ENCODE results near the gene LTBP4. TPM values are rescaled to one million over a fixed set of nuclear protein-coding genes. Genes with fewer than 3 reads are reported as not detected.

The LTBP4 gene
- total RNA-seq, 4 donors from 2014 or later: 43.5 to 249 (median 65.5) TPM

DNA sequence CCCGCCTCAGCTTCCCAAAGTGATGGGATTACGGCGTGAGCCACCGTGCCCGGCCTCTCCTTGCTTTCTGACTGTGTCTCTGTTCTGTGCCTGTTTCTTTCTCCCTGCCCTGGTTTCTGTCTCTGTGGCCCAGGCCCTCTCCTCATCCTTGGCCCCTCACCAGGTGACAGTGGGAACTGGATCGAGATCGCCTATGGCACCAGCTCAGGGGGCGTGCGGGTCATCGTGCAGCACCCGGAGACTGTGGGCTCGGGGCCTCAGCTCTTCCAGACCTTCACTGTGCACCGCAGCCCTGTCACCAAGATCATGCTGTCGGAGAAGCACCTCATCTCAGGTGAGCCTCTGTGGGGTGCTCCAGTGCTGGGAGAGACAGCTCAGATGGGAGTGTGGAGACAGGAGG is 14.6 kb upstream of the LTBP4 start:
- TF ChIP-seq POLR2A (IDR thresholded peaks at IDR 0.05): no peak
- TF ChIP-seq, protein P1, sequence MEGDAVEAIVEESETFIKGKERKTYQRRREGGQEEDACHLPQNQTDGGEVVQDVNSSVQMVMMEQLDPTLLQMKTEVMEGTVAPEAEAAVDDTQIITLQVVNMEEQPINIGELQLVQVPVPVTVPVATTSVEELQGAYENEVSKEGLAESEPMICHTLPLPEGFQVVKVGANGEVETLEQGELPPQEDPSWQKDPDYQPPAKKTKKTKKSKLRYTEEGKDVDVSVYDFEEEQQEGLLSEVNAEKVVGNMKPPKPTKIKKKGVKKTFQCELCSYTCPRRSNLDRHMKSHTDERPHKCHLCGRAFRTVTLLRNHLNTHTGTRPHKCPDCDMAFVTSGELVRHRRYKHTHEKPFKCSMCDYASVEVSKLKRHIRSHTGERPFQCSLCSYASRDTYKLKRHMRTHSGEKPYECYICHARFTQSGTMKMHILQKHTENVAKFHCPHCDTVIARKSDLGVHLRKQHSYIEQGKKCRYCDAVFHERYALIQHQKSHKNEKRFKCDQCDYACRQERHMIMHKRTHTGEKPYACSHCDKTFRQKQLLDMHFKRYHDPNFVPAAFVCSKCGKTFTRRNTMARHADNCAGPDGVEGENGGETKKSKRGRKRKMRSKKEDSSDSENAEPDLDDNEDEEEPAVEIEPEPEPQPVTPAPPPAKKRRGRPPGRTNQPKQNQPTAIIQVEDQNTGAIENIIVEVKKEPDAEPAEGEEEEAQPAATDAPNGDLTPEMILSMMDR (IDR thresholded peaks at IDR 0.05): no peak
- H3K27me3 ChIP-seq: no peaks in the 10 kb centered on the region
- peaks cover 0 to 86% (median 17%) of the 10 kb centered on the region in 3 donors for H3K36me3 ChIP-seq
- intact Hi-C loops (cut with DNase I): no loop called here
- 98 to 100% methylated on average over 5 to 6 of the region's 14 CpGs for WGBS, 2 donors
- no peaks in the 10 kb centered on the region for H3K4me1 ChIP-seq
- H3K9me3 ChIP-seq: no peaks in the 10 kb centered on the region
- no peak overlapping the region for H3K27ac ChIP-seq
- no peak overlapping the region for H3K4me3 ChIP-seq
- no peak for DNase-seq

DNA sequence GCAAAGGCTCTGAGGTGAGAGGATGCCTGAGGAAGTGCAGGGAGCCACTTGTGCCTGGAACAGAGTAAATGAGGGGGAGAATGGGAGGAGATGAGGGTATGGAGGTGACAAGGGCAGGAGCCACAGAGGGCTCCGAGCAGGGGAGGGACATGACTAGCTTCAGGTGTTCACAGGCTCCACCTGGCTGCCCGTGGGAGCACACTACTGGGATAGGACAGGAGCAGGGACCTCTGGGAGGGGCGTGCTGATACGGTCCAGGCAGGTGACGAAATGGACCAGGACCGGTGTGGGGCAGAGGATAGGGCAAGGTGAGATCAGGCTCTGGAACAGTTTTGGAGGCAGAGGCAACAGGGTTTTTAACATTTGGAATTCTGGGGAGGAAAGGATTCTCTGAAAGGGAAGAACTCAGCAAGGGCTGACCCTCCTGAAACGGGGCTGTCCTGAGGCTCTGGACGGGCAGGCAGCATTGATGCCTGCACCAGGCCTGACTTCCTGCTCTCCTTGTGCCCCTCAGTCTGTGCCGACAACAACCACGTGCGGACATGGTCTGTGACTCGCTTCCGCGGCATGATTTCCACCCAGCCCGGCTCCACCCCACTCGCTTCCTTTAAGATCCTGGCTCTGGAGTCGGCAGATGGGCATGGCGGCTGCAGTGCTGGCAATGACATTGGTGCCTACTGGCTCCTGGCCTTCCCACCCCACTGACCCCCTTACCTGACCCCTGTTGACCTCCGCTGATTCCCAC is 12.9 kb upstream of the LTBP4 start:
- Histone ChIP-seq H3K27me3 (no peaks in the 10 kb centered on the region), H3K4me1 (no peaks in the 10 kb centered on the region), H3K9me3 (no peaks in the 10 kb centered on the region), H3K27ac (no peak overlapping the region), H3K4me3 (no peak overlapping the region), H3K36me3 (peaks cover 0 to 69% (median 7%) of the 10 kb centered on the region in 3 donors)
- WGBS, 2 donors: 74 to 89% methylated on average over 17 to 18 of the region's 19 CpGs
- no peak for TF ChIP-seq POLR2A (IDR thresholded peaks at IDR 0.05)
- TF ChIP-seq, protein P1 (IDR thresholded peaks at IDR 0.05): no peak
- intact Hi-C loops (cut with DNase I): no loop called here
- no peak for DNase-seq

DNA sequence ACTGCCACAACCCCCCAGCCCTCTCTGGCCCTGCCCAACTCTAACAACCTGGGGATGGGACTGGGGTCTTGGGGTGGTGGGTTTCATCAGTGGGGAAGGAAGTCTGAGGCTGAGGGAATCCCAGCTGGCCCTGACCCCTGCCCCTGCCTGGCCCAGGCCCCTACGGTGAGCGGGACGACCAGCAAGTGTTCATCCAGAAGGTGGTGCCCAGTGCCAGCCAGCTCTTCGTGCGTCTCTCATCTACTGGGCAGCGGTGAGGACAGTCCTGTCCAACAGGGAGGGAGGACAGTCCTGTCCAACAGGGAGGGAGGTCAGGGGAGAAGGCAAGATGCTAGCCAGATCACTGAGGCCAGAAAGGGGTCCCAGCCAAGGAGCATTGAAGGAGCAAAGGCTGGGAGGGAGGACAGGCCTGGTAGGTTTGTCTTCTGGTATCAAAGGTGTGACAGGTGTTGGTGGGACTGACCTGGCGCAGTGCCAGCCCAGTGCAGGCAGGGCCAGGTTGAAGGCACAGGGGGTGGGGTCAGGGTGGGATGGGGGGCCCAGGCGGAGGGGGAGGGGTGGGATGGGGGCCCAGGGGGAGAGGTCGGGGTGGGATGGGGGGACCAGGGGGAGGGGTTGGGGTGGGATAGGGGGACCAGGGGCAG is 12.1 kb upstream of the LTBP4 start:
- 71 to 73% methylated on average over 3 to 4 of the region's 9 CpGs for whole genome bisulfite sequencing, 2 donors
- peaks cover 0 to 61% (median 0%) of the 10 kb centered on the region in 3 donors for H3K36me3 ChIP-seq
- H3K4me3 ChIP-seq: no peak overlapping the region
- no peak overlapping the region for H3K27ac ChIP-seq
- H3K9me3 ChIP-seq: no peaks in the 10 kb centered on the region
- no peaks in the 10 kb centered on the region for H3K4me1 ChIP-seq
- no peak for TF ChIP-seq POLR2A (IDR thresholded peaks at IDR 0.05)
- TF ChIP-seq, protein P1 (IDR thresholded peaks at IDR 0.05): no peak
- H3K27me3 ChIP-seq: no peaks in the 10 kb centered on the region
- intact Hi-C loops (cut with DNase I): no loop called here
- DNase-seq: no peak

DNA sequence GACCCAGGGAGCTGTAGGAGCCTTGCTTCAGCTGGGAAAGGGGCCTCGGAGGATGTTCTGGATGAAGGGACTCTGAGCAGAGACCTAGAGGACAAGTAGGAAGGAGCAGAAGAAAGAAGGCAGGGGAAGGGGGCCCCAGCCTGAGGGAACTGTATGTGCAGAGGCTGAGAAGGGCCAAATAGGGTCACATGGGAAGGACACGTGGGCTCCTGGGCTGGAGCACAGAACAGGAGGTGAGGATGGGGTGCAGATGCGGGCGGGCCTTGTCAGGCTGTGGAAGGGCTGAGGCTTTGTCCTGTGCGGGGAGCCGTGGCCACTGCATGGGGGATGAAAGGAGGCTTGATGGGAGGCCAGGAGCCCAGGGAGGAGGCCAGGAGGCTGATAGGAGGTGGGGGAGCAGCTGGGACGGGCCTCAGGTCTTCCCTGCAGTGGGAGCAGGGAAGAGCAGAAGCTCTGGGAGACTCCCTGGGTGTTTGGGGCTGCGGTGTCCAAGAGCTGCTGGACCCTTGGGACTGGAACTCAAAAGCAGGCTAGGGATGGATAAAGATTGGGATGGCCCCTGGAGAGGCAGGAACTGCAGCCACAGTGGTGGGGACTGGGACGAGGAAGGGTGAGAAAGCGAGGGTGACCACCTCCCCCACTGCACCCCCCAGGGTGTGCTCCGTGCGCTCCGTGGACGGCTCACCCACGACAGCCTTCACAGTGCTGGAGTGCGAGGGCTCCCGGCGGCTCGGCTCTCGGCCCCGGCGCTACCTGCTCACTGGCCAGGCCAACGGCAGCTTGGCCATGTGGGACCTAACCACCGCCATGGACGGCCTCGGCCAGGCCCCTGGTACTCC is 11.4 kb upstream of the LTBP4 start:
- no peak for DNase-seq
- 91 to 92% methylated on average over 11 to 19 of the region's 26 CpGs for WGBS, 2 donors

More for the DNA sequence above, 11.4 kb upstream of the LTBP4 start:
- Histone ChIP-seq H3K36me3 (peaks cover 0 to 54% (median 0%) of the 10 kb centered on the region in 3 donors), H3K4me3 (no peak overlapping the region), H3K4me1 (peaks cover 0 to 5% (median 0%) of the 10 kb centered on the region in 3 donors), H3K9me3 (no peaks in the 10 kb centered on the region), H3K27me3 (no peaks in the 10 kb centered on the region), H3K27ac (no peak overlapping the region)
- intact Hi-C loops (cut with DNase I): loop anchor here (10.0 kb wide), 1 partner anchor 125 kb away; the partner anchor contains the start of genes BLVRB and SPTBN4
- TF ChIP-seq POLR2A (IDR thresholded peaks at IDR 0.05): no peak
- TF ChIP-seq, protein P1 (IDR thresholded peaks at IDR 0.05): no peak
